ENCODE results near the gene RPL31.
A peak's percentile ranks its signal among the peaks of the same experiment; 100 is the strongest.

The RPL31 gene

GRCh38 chr2:100976061-100976460 lies 26.0 kb upstream of the RPL31 start:
- no peak for FAIRE-seq

GRCh38 chr2:100976645-100977391 lies 25.3 kb upstream of the RPL31 start:
- FAIRE-seq: no peak

- FAIRE-seq: no peak
Observed at GRCh38 chr2:100977511-100977910, 24.6 kb upstream of the RPL31 start.

- FAIRE-seq: no peak
Observed at GRCh38 chr2:100978582-100979191, 23.4 kb upstream of the RPL31 start.

GRCh38 chr2:100980046-100980445 lies 22.0 kb upstream of the RPL31 start:
- no peak for FAIRE-seq

- FAIRE-seq: no peak
Observed at GRCh38 chr2:100981011-100981410, 21.1 kb upstream of the RPL31 start.

GRCh38 chr2:100982431-100982861 lies 19.6 kb upstream of the RPL31 start:
- no peak for FAIRE-seq

- FAIRE-seq: no peak
Observed at GRCh38 chr2:100983201-100983600, 18.9 kb upstream of the RPL31 start.

GRCh38 chr2:100983684-100984310 lies 18.3 kb upstream of the RPL31 start:
- FAIRE-seq: no peak

- peak; percentile 90 for FAIRE-seq
Observed at GRCh38 chr2:100984892-100985307, 17.2 kb upstream of the RPL31 start.

GRCh38 chr2:100986157-100986556 lies 15.9 kb upstream of the RPL31 start:
- no peak for FAIRE-seq

GRCh38 chr2:100987536-100987935 lies 14.6 kb upstream of the RPL31 start:
- no peak for FAIRE-seq

- FAIRE-seq: no peak
Observed at GRCh38 chr2:100987974-100988373, 14.1 kb upstream of the RPL31 start.

- no peak for FAIRE-seq
Observed at GRCh38 chr2:100988630-100989417, 13.3 kb upstream of the RPL31 start.

- FAIRE-seq: no peak
Observed at GRCh38 chr2:100989666-100990065, 12.4 kb upstream of the RPL31 start.

- no peak for FAIRE-seq
Observed at GRCh38 chr2:100990166-100990565, 11.9 kb upstream of the RPL31 start.

GRCh38 chr2:100990650-100991403 lies 11.3 kb upstream of the RPL31 start:
- no peak for FAIRE-seq

- no peak for FAIRE-seq
Observed at GRCh38 chr2:100991404-100991773, 10.7 kb upstream of the RPL31 start.

- FAIRE-seq: no peak
Observed at GRCh38 chr2:100992262-100992661, 9.8 kb upstream of the RPL31 start.

- FAIRE-seq: no peak
Observed at GRCh38 chr2:100993294-100993693, 8.8 kb upstream of the RPL31 start.

- no peak for FAIRE-seq
Observed at GRCh38 chr2:100995309-100996075, 6.6 kb upstream of the RPL31 start.

All from islet of Langerhans (tissue), 1 donor.